HL-60 (cell line): ENCODE results near the gene ARHGAP20.
"Not testable (repeated sequence)": the region's sequence is repeated elsewhere in the genome, so short reads cannot be mapped to it uniquely, and the experiment has no call there.

Experiments
- DNase-seq, 2 experiments: peaks; one replicate each; pipeline ENCODE4 v3.0.0-alpha.2; 2010 to 2020; ENCODE audit warnings: low read depth in 1 of 2, low spot score in 1 of 2
- H3K27ac ChIP-seq: fragments of 250-450 bp; sonication (Bioruptor Pico); replicated peaks from 2 replicates; pipeline ENCODE4 v1.5.1; 2020; ENCODE audit warnings: mild to moderate bottlenecking, moderate library complexity
- H3K27me3 ChIP-seq: fragments of 250-450 bp; sonication (Bioruptor Pico); 2 replicates; pipeline ENCODE4 v1.5.1; 2021; ENCODE audit warnings: mild to moderate bottlenecking, moderate library complexity; ENCODE audit not compliant: insufficient read depth, poor library complexity, severe bottlenecking
- H3K4me3 ChIP-seq: replicated peaks from 2 replicates; pipeline ENCODE4 v1.5.1; 2011; ENCODE audit warnings: mild to moderate bottlenecking, control low read depth, low read length; ENCODE audit not compliant: insufficient read depth
- GABPA ChIP-seq: IDR thresholded peaks from 2 replicates; pipeline ENCODE4 v1.6.1; 2012; ENCODE audit warnings: low read depth
- POLR2AphosphoS5 ChIP-seq: IDR thresholded peaks from 2 replicates; pipeline ENCODE4 v1.6.1; 2012; ENCODE audit warnings: low read depth
- SPI1 ChIP-seq: IDR thresholded peaks from 2 replicates; pipeline ENCODE4 v1.6.1; 2012; ENCODE audit warnings: low read depth, mild to moderate bottlenecking, borderline replicate concordance
- TF ChIP-seq, protein P1 (sequence below): IDR thresholded peaks from one replicate; pipeline ENCODE4 v1.5.1; 2011; ENCODE audit warnings: low read length, control low read depth, inconsistent platforms; ENCODE audit not compliant: insufficient read depth
- TF ChIP-seq, protein P2 (sequence below): IDR thresholded peaks from 2 replicates; pipeline ENCODE4 v1.6.1; 2012; ENCODE audit warnings: low read depth; ENCODE audit not compliant: insufficient replicate concordance

ARHGAP20 gene

DNA sequence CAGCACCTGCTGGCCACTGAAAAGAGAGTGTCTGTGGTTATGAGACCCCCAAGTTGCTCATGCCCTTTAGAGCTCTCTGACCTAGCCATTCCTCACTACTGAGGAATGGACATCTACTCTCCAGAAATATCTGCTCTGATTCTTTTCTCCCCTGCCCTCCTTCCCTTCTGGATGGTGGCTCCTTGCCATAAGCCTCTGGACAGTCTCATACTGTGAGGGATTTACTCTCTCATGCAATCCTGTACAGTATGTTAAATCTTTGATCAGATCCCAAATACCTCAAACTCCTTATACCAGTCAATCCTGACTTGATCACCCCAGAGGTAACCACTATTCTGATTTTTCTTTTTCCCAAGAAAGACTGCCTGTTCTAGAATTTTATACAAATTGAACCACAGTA lies 80.7 kb downstream of the ARHGAP20 start:
- no peak overlapping the region for H3K27ac ChIP-seq
- TF ChIP-seq, protein P1, sequence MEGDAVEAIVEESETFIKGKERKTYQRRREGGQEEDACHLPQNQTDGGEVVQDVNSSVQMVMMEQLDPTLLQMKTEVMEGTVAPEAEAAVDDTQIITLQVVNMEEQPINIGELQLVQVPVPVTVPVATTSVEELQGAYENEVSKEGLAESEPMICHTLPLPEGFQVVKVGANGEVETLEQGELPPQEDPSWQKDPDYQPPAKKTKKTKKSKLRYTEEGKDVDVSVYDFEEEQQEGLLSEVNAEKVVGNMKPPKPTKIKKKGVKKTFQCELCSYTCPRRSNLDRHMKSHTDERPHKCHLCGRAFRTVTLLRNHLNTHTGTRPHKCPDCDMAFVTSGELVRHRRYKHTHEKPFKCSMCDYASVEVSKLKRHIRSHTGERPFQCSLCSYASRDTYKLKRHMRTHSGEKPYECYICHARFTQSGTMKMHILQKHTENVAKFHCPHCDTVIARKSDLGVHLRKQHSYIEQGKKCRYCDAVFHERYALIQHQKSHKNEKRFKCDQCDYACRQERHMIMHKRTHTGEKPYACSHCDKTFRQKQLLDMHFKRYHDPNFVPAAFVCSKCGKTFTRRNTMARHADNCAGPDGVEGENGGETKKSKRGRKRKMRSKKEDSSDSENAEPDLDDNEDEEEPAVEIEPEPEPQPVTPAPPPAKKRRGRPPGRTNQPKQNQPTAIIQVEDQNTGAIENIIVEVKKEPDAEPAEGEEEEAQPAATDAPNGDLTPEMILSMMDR, result no peak
- no peak for TF ChIP-seq GABPA
- no peak for TF ChIP-seq SPI1
- H3K27me3 ChIP-seq, result no peaks in the 10 kb centered on the region
- no peak overlapping the region for H3K4me3 ChIP-seq
- no peak for DNase-seq

DNA sequence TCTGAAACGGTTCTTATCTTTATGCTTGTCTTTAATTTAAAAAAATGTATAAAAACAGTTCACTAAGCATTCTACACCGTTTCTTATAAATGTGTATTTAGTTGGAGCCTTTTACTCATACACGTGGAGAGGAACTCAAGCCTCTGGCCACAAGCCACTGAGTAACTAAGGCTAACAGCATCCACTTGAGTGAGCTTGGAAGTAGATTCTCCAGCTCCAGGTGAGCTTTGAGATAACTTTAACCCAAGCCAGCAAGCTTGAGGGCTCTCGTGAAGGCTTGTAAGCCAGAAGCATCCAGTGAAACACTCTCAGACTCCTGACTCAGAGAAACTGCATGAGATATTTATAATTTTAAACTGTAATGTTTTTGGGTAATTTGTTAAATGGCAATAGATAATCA lies 82.6 kb downstream of the ARHGAP20 start:
- no peak for TF ChIP-seq POLR2AphosphoS5
- TF ChIP-seq, protein P2, sequence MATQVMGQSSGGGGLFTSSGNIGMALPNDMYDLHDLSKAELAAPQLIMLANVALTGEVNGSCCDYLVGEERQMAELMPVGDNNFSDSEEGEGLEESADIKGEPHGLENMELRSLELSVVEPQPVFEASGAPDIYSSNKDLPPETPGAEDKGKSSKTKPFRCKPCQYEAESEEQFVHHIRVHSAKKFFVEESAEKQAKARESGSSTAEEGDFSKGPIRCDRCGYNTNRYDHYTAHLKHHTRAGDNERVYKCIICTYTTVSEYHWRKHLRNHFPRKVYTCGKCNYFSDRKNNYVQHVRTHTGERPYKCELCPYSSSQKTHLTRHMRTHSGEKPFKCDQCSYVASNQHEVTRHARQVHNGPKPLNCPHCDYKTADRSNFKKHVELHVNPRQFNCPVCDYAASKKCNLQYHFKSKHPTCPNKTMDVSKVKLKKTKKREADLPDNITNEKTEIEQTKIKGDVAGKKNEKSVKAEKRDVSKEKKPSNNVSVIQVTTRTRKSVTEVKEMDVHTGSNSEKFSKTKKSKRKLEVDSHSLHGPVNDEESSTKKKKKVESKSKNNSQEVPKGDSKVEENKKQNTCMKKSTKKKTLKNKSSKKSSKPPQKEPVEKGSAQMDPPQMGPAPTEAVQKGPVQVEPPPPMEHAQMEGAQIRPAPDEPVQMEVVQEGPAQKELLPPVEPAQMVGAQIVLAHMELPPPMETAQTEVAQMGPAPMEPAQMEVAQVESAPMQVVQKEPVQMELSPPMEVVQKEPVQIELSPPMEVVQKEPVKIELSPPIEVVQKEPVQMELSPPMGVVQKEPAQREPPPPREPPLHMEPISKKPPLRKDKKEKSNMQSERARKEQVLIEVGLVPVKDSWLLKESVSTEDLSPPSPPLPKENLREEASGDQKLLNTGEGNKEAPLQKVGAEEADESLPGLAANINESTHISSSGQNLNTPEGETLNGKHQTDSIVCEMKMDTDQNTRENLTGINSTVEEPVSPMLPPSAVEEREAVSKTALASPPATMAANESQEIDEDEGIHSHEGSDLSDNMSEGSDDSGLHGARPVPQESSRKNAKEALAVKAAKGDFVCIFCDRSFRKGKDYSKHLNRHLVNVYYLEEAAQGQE, result no peak
- no peak for TF ChIP-seq GABPA
- TF ChIP-seq SPI1, result no peak
- TF ChIP-seq, protein P1, result no peak
- DNase-seq, result no peak
- no peak overlapping the region for H3K4me3 ChIP-seq
- no peak overlapping the region for H3K27ac ChIP-seq
- no peaks in the 10 kb centered on the region for H3K27me3 ChIP-seq

DNA sequence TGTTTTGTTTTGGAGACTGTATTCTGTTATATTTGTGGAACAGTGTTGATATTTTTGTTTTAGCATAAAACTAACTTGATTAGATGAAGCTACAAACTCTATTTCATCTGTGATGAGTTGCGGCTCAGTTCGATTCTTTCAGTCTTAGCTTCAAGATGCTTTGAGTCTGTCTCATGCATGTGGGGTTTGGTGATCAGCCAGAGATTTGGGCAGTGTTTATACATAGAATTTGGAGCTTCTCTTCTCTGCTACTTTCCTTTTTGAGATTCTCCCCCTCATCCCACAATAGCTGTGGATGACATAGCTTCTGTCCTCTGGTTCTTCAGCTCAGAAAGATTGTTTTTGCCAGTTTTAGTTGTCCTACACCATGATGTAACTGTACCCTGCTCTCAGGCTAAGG lies 90.4 kb downstream of the ARHGAP20 start:
- Histone ChIP-seq H3K27ac (no peak overlapping the region), H3K4me3 (no peak overlapping the region), H3K27me3 (no peaks in the 10 kb centered on the region)
- TF ChIP-seq SPI1 (no peak), GABPA (no peak), POLR2AphosphoS5 (no peak)
- TF ChIP-seq, protein P1, result no peak
- TF ChIP-seq, protein P2, result no peak
- DNase-seq, result no peak

DNA sequence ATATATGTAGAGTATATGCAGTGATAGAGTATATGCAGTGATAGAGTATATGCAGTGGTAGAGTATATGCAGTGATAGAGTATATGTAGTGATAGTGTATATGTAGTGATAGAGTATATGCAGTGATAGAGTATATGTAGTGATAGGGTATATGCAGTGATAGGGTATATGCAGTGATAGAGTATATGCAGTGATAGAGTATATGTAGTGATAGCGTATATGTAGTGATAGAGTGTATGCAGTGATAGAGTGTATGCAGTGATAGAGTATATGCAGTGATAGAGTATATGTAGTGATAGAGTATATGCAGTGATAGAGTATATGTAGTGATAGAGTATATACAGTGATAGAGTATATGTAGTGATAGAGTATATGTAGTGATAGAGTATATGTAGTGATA lies 92.9 kb downstream of the ARHGAP20 start:
- H3K4me3 ChIP-seq, H3K27ac ChIP-seq, DNase-seq, H3K27me3 ChIP-seq: not testable (repeated sequence)
